IMR-90 (cell line): ENCODE results near the gene SLC16A4. TPM values are rescaled to one million over a fixed set of nuclear protein-coding genes. Genes with fewer than 3 reads are reported as not detected.
"Not testable (repeated sequence)": the region's sequence is repeated elsewhere in the genome, so short reads cannot be mapped to it uniquely, and the experiment has no call there.

Experiments used
- ATAC-seq: fragments of 200-7000 bp; cut with Tn5 transposase; 2 replicates; pipeline ENCODE4 v1.9.1; 2020; ENCODE audit warnings: low read depth, mild to moderate bottlenecking, moderate library complexity
- BruUV-seq: library from RNA; stranded (reverse); fragments of 400-500 nt; replicated peaks from 2 replicates; lab custom pipeline; 2021; lab: Mats Ljungman, UMichigan
- CTCF ChIA-PET: fragments of 300-600 bp; formaldehyde crosslinking; extraction: SDS; loops from one replicate; lab custom pipeline; 2021; ENCODE audit warnings: antibody characterized with exemption; lab: Yijun Ruan, JAX
- POLR2A ChIA-PET: fragments of 300-600 bp; sonication (Branson Sonifier 250); formaldehyde crosslinking; loops from one replicate; lab custom pipeline; 2022; ENCODE audit warnings: antibody characterized with exemption; ENCODE audit not compliant: unreplicated experiment; lab: Charles Lee
- DNase-seq: peaks from one replicate; pipeline ENCODE4 v3.0.0; 2013
- H2AFZ ChIP-seq: replicated peaks from 2 replicates; pipeline ENCODE3; 2013; ENCODE audit warnings: low read length, mild to moderate bottlenecking; ENCODE audit not compliant: poor library complexity
- H2AK5ac ChIP-seq: 2 replicates; pipeline ENCODE4 v1.6.1; 2013; ENCODE audit warnings: low read depth, low read length, inconsistent platforms
- H2AK9ac ChIP-seq: replicated peaks from 2 replicates; pipeline ENCODE3; 2013; ENCODE audit warnings: mild to moderate bottlenecking, low read depth, low read length, moderate library complexity; ENCODE audit not compliant: poor library complexity
- H2BK120ac ChIP-seq: 2 replicates; pipeline ENCODE4 v1.6.1; 2013; ENCODE audit warnings: low read depth, low read length, inconsistent platforms
- H2BK15ac ChIP-seq: 3 replicates; pipeline ENCODE4 v1.6.1; 2013; ENCODE audit warnings: low read depth, low read length, inconsistent platforms
- H2BK20ac ChIP-seq: 2 replicates; pipeline ENCODE4 v1.6.1; 2013; ENCODE audit warnings: low read depth, mild to moderate bottlenecking, inconsistent platforms, low read length, moderate library complexity
- H2BK5ac ChIP-seq: 2 replicates; pipeline ENCODE4 v1.6.1; 2013; ENCODE audit warnings: mild to moderate bottlenecking, low read depth, low read length, inconsistent platforms; ENCODE audit not compliant: poor library complexity, severe bottlenecking
- H3K14ac ChIP-seq: replicated peaks from 2 replicates; pipeline ENCODE4 v1.6.1; 2013; ENCODE audit warnings: low read depth, low read length, inconsistent platforms
- H3K18ac ChIP-seq: 2 replicates; pipeline ENCODE4 v1.6.1; 2013; ENCODE audit warnings: low read depth, low read length, control low read depth
- H3K23ac ChIP-seq: 2 replicates; pipeline ENCODE4 v1.6.1; 2013; ENCODE audit warnings: low read depth, low read length, inconsistent platforms
- H3K27ac ChIP-seq: 2 replicates; pipeline ENCODE4 v1.5.1; 2013; ENCODE audit warnings: mild to moderate bottlenecking, control low read depth, low read length; ENCODE audit not compliant: insufficient read depth
- H3K27me3 ChIP-seq: 2 replicates; pipeline ENCODE4 v1.6.1; 2013; ENCODE audit warnings: low read length; ENCODE audit not compliant: control insufficient read depth, insufficient read depth
- H3K36me3 ChIP-seq: 2 replicates; pipeline ENCODE4 v1.6.1; 2013; ENCODE audit warnings: low read length, mixed read lengths; ENCODE audit not compliant: control insufficient read depth, insufficient read depth
- H3K4ac ChIP-seq: 2 replicates; pipeline ENCODE4 v1.6.1; 2013; ENCODE audit warnings: low read depth, low read length, inconsistent platforms
- H3K4me1 ChIP-seq: 2 replicates; pipeline ENCODE4 v1.6.1; 2013; ENCODE audit warnings: low read length, mixed read lengths; ENCODE audit not compliant: control insufficient read depth, insufficient read depth
- H3K4me2 ChIP-seq: 2 replicates; pipeline ENCODE4 v1.6.1; 2013; ENCODE audit warnings: low read depth, mild to moderate bottlenecking, control low read depth, low read length, moderate library complexity
- H3K4me3 ChIP-seq: 2 replicates; pipeline ENCODE4 v1.5.1; 2013; ENCODE audit warnings: low read depth, mild to moderate bottlenecking, control low read depth, low read length, moderate library complexity; ENCODE audit not compliant: insufficient read depth
- H3K56ac ChIP-seq: 2 replicates; pipeline ENCODE4 v1.6.1; 2013; ENCODE audit warnings: low read length, inconsistent platforms; ENCODE audit not compliant: insufficient read depth; ENCODE audit errors: extremely low read depth
- H3K79me1 ChIP-seq, 2 experiments: 2 replicates each; pipeline ENCODE4 v1.6.1; 2013; ENCODE audit warnings: low read length in 2 of 2, inconsistent platforms in 1 of 2, low read depth in 1 of 2
- H3K9ac ChIP-seq: 2 replicates; pipeline ENCODE4 v1.6.1; 2013; ENCODE audit warnings: low read depth, low read length, control low read depth
- H3K9me1 ChIP-seq: 2 replicates; pipeline ENCODE4 v1.6.1; 2013; ENCODE audit warnings: low read length, inconsistent platforms; ENCODE audit not compliant: insufficient read depth
- H3K9me3 ChIP-seq: 2 replicates; pipeline ENCODE4 v1.6.1; 2013; ENCODE audit warnings: low read length; ENCODE audit not compliant: control insufficient read depth, insufficient read depth
- H4K20me1 ChIP-seq: 2 replicates; pipeline ENCODE4 v1.6.1; 2013; ENCODE audit warnings: low read length, inconsistent platforms; ENCODE audit not compliant: insufficient read depth
- H4K5ac ChIP-seq: 2 replicates; pipeline ENCODE4 v1.6.1; 2013; ENCODE audit warnings: mild to moderate bottlenecking, low read depth, low read length, control low read depth
- H4K8ac ChIP-seq, 2 experiments: 2 replicates each; pipeline ENCODE4 v1.6.1; 2013; ENCODE audit warnings: low read depth in 2 of 2, low read length in 2 of 2, control low read depth in 1 of 2, inconsistent platforms in 1 of 2
- H4K91ac ChIP-seq: 2 replicates; pipeline ENCODE4 v1.6.1; 2013; ENCODE audit warnings: low read depth, low read length, inconsistent platforms; ENCODE audit not compliant: insufficient read depth
- WGBS, 2 experiments: methylation state at CpG; one replicate each; pipeline versions ENCODE4 v1.1.5 to v1.1.7; 2013; ENCODE audit warnings: missing lambda C conversion rate in 2 of 2; ENCODE audit not compliant: insufficient read length in 1 of 2; ENCODE audit errors: extremely low coverage in 2 of 2; 5-methylcytosine and 5-hydroxymethylcytosine counted together
- dilution Hi-C: fragments of 300-500 bp; cut with HindIII; formaldehyde crosslinking; loops from one replicate; pipeline ENCODE4 v1.14.3; 2018; ENCODE audit warnings: low sequenced_read_pairs; ENCODE audit not compliant: unreplicated experiment
- in situ Hi-C: fragments of 300-500 bp; cut with MboI; formaldehyde crosslinking; loops from 3 replicates; pipeline ENCODE4 v1.14.3; 2019; ENCODE audit warnings: low sequenced_read_pairs, inconsistent platforms, mixed read lengths
- intact Hi-C: fragments of 100-400 bp; cut with micrococcal nuclease; formaldehyde crosslinking; loops from 2 replicates; pipeline ENCODE4 v1.10.0; 2022
- polyA plus RNA-seq, 3 experiments: library from polyadenylated mRNA; depleted of rRNA; stranded (reverse); fragments of >200 nt; gene quantifications; 2 replicates each; pipeline ENCODE4 v1.2.3, GENCODE V29; 2012; ENCODE audit warnings: low replicate concordance in 1 of 3
- total RNA-seq: library from RNA; depleted of rRNA; stranded (reverse); fragments of >200 nt; gene quantifications from 2 replicates; pipeline ENCODE4 v1.2.3, GENCODE V29; 2012

The SLC16A4 gene
- total and polyA plus RNA-seq, 2 of the 4 experiments (the other 2 are of a cell fraction): 27.7 to 65.2 TPM

GRCh38 chr1:110396259-110396958, 5.6 kb upstream of the SLC16A4 start:
- ATAC-seq, H4K20me1 ChIP-seq, BruUV-seq, H3K4me3 ChIP-seq, H2AK5ac ChIP-seq, H3K27me3 ChIP-seq, H4K5ac ChIP-seq, POLR2A ChIA-PET, H2BK5ac ChIP-seq, H3K14ac ChIP-seq, H3K79me1 ChIP-seq, H3K4me2 ChIP-seq, H2BK15ac ChIP-seq, H3K18ac ChIP-seq, H3K56ac ChIP-seq, H4K8ac ChIP-seq, H2BK20ac ChIP-seq, H2AFZ ChIP-seq, H3K4ac ChIP-seq, H2AK9ac ChIP-seq, CTCF ChIA-PET, H3K9me3 ChIP-seq, in situ Hi-C loops, DNase-seq, H3K23ac ChIP-seq, H3K27ac ChIP-seq, H3K9ac ChIP-seq, dilution Hi-C loops, intact Hi-C loops, H2BK120ac ChIP-seq, H3K9me1 ChIP-seq, H4K91ac ChIP-seq: not testable (repeated sequence)
- H3K4me1 ChIP-seq: peaks cover 14% of the 10 kb centered on the region
- H3K36me3 ChIP-seq: peaks cover 10% of the 10 kb centered on the region
- WGBS, 2 experiments: 100% methylated on average over 20 of the region's 48 CpGs; no CpG with 5 or more reads in 1 of the 2 experiments
